Measurements from ENCODE around the gene ARPC2. TPM values are rescaled to one million over a fixed set of nuclear protein-coding genes. Genes with fewer than 3 reads are reported as not detected.

The ARPC2 gene
- total and polyA plus RNA-seq, 2 experiments from 2014 or later = 312 to 436 TPM

GRCh38 chr2:218296847-218297246, 79.9 kb downstream of the ARPC2 start:
- no peak for TF ChIP-seq EZH2phosphoT487 (IDR thresholded peaks at IDR 0.05; ENCODE audit: low read depth, severe bottlenecking, unreplicated experiment)
- TF ChIP-seq EZH2 (IDR thresholded peaks at IDR 0.05; ENCODE audit: borderline replicate concordance) = no peak
- TF ChIP-seq CTCF (IDR thresholded peaks at IDR 0.05; ENCODE audit: poor library complexity) = no peak
- Histone ChIP-seq H3K79me2 (peaks cover 9% of the 10 kb centered on the region), H3K4me1 (ENCODE audit: insufficient read depth) (peaks cover 28% of the 10 kb centered on the region), H2AFZ (no peak overlapping the region), H3K9me2 (replicated peaks; ENCODE audit: insufficient read depth) (no peaks in the 10 kb centered on the region), H3K27ac (peak overlapping the region; percentile 93), H3K4me2 (no peak overlapping the region), H3K4me3 (no peak overlapping the region), H3K9me3 (ENCODE audit: low read depth) (no peaks in the 10 kb centered on the region), H3K27me3 (no peaks in the 10 kb centered on the region), H3K36me3 (replicated peaks; ENCODE audit: insufficient read depth, low read depth) (no peaks in the 10 kb centered on the region), H4K20me1 (ENCODE audit: insufficient read depth, poor library complexity, severe bottlenecking) (no peaks in the 10 kb centered on the region)
- 89% methylated on average over 7 of the region's 7 CpGs for WGBS (ENCODE audit: low lambda C conversion rate, missing lambda C conversion rate)
- no peak for DNase-seq (ENCODE audit: low spot score)

- Histone ChIP-seq H4K20me1 (ENCODE audit: insufficient read depth, poor library complexity, severe bottlenecking) (no peaks in the 10 kb centered on the region), H3K27me3 (no peaks in the 10 kb centered on the region), H3K79me2 (no peaks in the 10 kb centered on the region), H3K27ac (no peak overlapping the region), H3K4me2 (no peak overlapping the region), H3K36me3 (replicated peaks; ENCODE audit: insufficient read depth, low read depth) (no peaks in the 10 kb centered on the region), H3K4me3 (no peak overlapping the region), H3K4me1 (ENCODE audit: insufficient read depth) (peaks cover 23% of the 10 kb centered on the region), H2AFZ (no peak overlapping the region), H3K9me3 (ENCODE audit: low read depth) (no peaks in the 10 kb centered on the region), H3K9me2 (replicated peaks; ENCODE audit: insufficient read depth) (no peaks in the 10 kb centered on the region)
- DNase-seq (ENCODE audit: low spot score) = no peak
- 79% methylated on average over 6 of the region's 6 CpGs for WGBS (ENCODE audit: low lambda C conversion rate, missing lambda C conversion rate)
- TF ChIP-seq EZH2 (IDR thresholded peaks at IDR 0.05; ENCODE audit: borderline replicate concordance) = no peak
- no peak for TF ChIP-seq CTCF (IDR thresholded peaks at IDR 0.05; ENCODE audit: poor library complexity)
- TF ChIP-seq EZH2phosphoT487 (IDR thresholded peaks at IDR 0.05; ENCODE audit: low read depth, severe bottlenecking, unreplicated experiment) = no peak
Measured at GRCh38 chr2:218298314-218298875, 81.4 kb downstream of the ARPC2 start.

- H2AFZ ChIP-seq = no peak overlapping the region
- TF ChIP-seq CTCF (IDR thresholded peaks at IDR 0.05; ENCODE audit: poor library complexity) = no peak
- no peak overlapping the region for H3K4me3 ChIP-seq
- peaks cover 7% of the 10 kb centered on the region for H3K4me1 ChIP-seq (ENCODE audit: insufficient read depth)
- DNase-seq (ENCODE audit: low spot score) = no peak
- no peaks in the 10 kb centered on the region for H4K20me1 ChIP-seq (ENCODE audit: insufficient read depth, poor library complexity, severe bottlenecking)
- 90% methylated on average over 4 of the region's 4 CpGs for WGBS (ENCODE audit: low lambda C conversion rate, missing lambda C conversion rate)
- no peaks in the 10 kb centered on the region for H3K36me3 ChIP-seq (replicated peaks; ENCODE audit: insufficient read depth, low read depth)
- no peaks in the 10 kb centered on the region for H3K27me3 ChIP-seq
- no peaks in the 10 kb centered on the region for H3K79me2 ChIP-seq
- no peak overlapping the region for H3K4me2 ChIP-seq
- no peaks in the 10 kb centered on the region for H3K9me3 ChIP-seq (ENCODE audit: low read depth)
- H3K27ac ChIP-seq = no peak overlapping the region
- H3K9me2 ChIP-seq (replicated peaks; ENCODE audit: insufficient read depth) = no peaks in the 10 kb centered on the region
Measured at GRCh38 chr2:218300141-218300540, 83.2 kb downstream of the ARPC2 start.

All from hepatocyte (in vitro differentiated cells).